Astrocyte of the hippocampus (primary cell): Measurements from ENCODE around the gene GFI1.

Experiments used
- DNase-seq: peaks from one replicate; pipeline ENCODE4 v3.0.0; 2011; ENCODE audit warnings: low read depth, low spot score

The GFI1 gene

DNA sequence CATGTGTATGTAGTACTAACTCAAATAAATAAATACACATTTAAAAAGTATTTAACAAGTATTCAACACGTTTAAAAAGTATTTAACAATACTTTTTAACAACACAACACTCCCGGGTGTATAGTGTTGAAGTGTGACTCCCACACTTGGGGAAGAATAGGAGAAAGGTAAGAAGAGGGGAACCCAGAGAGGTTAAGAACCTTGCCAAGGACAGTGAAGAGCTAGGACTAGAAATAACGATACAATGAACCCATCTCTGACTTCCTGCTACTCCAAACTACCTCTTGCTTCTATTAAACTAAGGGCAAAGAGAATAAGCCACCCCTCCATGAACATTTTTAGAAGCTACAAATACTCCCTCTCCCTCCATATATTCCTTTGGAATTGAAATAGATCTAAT, 1.7 kb upstream of the GFI1 start:
- DNase-seq, result no peak

- no peak for DNase-seq
Observed at GRCh38 chr1:92487078-92487605, 417 bp upstream of the GFI1 start.

GRCh38 chr1:92485381-92486250, 1.1 kb downstream of the GFI1 start:
- peak; percentile 49 for DNase-seq

DNA sequence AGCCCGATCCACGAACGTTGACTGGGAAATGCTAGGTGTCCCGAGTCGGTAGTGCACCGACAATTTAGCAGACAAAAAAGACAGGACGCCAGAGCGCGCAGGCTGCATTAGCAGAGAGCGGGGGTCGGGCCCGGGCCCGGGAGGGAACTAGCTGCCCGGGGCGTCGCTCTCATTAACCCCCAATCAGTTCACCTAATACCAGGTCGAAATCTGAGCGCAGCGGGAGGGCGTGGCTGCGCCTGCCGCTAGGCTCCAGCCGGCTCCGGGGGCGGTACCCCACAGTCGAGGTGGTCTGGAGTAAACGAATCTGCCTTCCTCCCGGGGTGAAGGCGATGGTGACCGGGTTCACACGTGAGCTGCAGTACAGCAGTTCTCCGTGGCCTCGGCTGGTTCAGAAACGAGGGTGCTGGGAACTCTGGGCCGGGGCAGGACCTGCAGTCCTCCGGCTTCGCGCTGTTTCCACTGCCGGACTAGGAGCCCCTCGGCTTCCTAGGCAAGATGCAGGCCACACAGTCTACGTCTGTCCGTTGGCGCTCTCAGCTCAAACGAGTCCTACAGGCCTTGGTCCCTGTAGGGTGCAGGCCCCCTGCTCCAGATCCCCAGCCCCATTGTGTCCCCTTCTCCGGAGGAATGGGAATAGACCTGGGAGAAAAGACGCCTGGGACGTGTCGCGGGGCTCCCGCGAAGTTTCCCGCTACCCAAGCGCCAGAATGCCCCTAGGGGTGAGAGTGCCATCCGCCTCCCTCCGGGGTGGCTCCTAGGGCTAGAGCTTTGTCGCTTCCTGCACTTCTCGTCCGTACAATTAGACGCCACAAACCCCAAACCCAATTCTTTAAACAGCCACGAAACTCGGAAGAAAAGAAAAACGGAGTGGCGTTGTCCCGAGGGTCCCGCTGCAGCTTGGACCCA, 2.0 kb downstream of the GFI1 start:
- peak; percentile 44 for DNase-seq

DNA sequence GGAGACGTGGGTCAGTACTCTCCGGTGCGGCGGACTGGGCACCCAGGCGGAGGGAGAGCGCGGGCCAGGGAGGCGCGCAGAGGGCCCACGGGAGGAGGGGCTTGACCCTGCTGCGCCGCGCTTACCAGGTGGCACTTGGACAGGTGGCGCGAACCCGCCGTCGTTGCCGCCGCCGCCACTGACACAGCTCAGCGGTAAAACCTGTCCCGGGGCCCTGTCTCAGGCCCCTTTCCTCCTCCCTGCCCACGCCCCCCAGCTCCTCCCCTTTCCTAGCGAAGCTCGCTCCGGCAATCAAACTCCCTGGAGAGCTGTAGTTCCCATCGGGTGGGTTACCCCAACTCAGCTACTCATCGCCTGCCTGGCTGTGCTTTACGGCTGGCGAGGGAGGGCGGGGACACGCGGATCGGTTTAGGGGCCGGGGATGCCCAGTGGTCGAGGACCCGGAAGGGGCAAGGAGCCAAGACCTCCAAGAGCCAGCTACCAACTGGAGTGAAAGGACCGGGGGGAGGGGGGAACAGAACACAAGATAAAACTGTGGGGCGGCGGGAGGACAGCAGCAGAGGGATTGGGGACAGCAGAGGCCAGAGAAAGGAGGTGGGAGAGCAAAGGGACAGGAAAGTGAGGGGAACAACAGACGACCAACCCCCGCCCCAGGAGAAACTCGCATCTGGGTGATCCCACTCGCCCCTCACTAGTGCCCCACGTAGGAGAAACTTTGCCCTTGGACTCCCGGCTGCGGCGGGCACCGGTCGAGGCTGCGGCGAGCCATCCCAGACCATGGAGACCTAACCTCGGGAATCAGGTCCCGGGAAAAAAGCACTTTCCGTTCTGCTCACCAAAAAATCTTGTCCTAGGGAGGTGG, 2.9 kb downstream of the GFI1 start:
- peak; percentile 19 for DNase-seq

DNA sequence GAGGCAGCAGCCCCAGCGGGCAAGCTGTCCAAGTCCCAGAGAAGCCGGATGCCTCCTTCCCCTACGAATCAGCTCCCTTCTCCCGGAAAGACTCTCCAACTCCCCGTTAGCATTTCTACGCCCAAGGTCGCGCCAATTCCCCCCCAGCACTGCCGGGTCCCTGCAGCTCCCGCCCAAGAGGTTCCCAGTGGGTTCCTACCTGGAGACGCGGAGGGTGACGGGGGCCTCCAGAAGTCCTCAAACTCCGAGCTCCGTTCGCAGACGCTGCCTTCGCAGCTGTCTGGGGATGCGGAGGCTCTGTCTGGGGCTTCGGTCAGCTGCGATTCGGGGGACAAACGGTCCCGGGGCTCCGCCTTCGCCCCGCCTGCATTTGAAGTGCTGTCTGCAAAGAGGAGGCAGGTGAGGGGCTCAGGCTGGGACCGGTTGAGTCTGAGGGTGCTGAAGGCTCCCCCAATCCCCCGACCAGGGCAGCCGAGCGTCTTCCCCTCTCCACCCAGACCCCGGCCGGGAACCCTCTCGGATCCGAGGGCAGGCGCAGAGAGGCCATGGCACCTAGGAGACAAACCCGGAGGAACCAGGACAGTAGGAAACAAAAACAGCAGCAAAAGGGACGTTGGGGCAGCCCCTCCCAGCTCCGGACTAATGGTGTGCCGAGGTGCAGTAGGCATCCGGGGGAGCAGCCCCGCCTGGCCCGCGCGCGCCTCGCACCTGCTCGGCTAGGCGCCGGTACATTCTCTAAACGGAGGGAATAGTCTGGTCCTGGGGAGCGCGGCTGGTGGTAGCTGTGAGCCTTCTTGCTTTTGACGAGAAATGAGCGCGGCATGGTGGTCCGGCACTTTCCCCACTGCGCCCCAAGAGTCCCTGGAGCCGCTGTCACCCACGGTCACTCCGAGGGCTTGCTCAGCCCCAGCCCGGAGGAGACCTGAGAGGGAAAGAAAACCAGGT, 3.8 kb downstream of the GFI1 start:
- DNase-seq, result peak; percentile 49

DNA sequence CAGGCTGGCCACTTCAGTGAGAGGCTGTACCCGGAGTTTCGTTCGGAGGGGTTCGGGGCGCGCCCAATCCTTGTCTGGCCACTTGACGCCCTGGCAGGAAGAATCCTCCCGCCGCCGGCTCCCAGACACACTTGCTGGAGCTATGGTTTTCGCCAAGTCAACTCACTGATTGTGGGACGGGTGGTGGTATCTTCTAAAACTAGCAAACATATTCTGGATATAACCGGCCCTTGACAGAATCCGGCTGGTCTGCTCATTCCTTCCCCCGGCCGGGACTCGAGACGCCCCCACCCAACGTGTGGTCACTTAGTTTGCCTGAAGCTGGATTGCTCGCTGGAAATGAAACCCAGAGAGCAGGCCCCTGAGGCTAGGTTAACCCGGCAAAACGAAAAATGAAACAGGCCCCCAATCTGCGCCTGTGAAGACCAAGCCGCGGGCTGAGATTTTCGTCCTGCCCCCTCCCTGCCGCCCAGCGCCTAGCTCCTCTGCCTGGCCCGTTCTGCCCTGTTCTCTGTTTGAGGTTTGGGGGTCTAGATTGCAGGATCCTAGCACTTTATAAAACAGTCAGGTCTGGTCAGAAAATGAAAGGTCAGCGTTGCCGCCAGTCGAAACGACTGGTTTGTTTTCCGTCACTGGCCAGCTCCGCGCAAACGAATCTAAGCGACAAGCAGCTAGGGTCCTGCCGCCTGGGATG, 4.6 kb downstream of the GFI1 start:
- peak; percentile 36 for DNase-seq

- DNase-seq, result peak; percentile 8
Observed at GRCh38 chr1:92481599-92481925, 5.2 kb downstream of the GFI1 start.

DNA sequence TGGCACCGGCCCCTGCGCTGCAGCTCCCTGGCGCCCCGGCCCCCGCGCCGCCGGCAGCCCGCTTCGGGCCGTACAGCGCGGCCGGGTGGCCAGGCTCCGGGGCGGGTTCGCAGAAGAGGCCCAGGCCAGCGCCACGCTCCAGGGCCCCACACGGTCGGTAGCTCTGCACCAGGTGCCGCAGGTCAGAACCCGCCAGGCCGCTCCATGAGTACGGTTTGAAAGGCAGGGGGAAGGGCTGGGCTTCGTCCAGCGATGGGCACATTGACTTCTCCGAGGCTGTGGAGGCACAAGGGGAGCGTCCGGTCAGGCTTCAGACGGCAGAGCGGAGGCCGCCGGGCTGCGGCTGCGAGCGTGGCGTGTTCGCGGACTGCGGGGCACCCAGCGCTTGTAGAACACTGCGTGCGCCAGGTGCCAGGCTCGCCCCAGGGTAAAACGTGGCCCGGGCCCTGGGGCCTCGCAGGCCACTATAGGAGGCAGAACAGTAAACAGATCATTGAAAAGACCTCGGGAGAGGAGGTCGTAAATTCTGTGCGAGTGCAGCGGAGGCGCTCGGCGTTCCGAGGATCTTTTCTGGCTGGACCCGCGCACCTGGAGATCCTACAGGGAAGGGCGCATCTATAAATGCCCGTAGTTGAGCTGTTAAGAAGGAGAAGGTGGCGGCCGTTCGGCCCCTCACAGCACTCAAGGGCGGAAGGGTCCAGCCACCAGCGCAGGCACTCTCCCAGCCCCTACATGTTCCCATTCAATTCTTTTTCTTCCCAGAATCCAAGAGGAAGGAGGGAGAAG, 5.7 kb downstream of the GFI1 start:
- DNase-seq, result peak; percentile 30

DNA sequence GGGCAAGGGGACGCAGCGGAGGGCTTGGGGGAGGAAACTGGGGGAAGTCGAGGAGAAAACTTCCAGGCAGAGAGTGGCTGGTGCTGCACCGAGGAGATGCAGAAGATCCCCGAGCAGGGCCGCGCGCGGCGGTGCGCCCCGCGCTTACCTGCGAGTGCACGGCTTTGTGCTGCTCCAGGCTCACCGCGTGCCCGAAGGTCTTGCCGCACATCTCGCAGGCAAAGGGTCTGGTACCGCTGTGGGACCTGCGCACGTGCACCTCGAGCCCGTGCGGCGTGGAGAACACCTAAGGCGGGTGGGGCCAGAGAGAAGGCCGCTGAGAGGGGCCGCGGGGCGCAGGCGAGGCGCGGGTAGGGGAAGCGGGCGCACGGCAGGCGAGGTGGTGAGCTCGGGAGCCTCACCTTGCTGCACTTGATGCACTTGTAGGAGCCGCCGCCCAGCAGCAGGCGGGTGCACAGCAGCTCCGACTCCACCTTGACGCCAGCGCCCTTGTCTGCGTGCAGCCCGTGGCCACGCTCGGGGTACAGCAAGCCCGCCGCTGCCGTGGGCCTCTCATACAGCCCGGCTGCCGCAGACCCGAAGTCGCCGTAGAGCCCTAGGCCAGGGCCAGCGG, 6.4 kb downstream of the GFI1 start:
- peak; percentile 32 for DNase-seq

- DNase-seq, result no peak
Observed at GRCh38 chr1:92479587-92479986, 7.1 kb downstream of the GFI1 start.

GRCh38 chr1:92478393-92478792, 8.3 kb downstream of the GFI1 start:
- DNase-seq, result no peak

- no peak for DNase-seq
Observed at GRCh38 chr1:92476071-92476631, 10.6 kb downstream of the GFI1 start.

GRCh38 chr1:92475029-92475428, 11.7 kb downstream of the GFI1 start:
- no peak for DNase-seq

GRCh38 chr1:92473781-92474495, 12.8 kb downstream of the GFI1 start:
- no peak for DNase-seq

DNA sequence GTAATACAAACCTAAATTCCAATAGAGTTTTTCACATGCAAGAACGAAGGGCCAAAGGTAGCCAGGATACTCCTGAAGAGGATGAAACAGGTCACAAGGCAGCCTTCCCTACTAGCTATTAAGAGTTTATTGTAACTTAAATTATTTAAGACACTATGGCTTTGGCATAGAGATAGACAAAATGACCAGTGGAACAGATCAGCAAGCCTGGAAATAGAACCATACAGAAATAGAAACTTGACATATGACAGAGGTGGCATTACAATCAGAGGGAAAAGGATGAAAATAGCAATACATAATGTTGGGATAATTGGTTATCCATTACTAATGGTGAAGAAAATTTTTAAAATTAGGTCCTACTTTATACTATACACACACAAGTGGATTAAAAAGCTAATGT, 16.5 kb downstream of the GFI1 start:
- no peak for DNase-seq

DNA sequence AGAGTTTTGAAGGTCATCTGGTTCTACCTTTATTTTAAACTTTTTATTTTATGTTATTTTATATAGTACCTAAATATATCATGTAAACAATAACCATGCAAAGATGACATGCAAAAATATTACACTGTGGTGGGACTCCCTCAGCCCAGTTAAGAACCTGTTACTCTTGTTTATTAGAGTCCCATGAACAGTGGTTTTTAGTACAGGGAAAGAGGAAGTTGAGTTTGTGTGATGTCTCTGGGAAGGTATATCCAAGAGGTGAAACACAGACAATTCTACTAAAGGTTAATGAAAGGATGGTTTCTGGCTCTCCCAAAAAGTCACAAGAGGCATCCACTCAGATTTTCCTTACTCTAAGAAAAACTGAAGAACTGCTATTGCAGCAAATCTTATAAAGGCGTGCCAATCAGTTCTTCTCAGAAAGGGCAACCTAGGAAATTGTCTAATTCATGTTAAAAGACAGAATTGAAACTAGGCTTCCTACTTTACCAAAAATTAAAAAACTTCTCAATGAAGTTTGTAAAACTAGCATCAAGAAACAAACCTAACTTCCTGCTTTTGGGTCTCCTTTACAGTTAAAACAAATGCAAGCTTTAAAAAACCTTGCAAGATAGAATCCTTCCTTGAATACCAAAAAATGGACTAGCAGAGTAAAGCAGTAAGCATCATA, 19.9 kb downstream of the GFI1 start:
- no peak for DNase-seq
